ENCODE measurements around the gene KCNS3.

DNA sequence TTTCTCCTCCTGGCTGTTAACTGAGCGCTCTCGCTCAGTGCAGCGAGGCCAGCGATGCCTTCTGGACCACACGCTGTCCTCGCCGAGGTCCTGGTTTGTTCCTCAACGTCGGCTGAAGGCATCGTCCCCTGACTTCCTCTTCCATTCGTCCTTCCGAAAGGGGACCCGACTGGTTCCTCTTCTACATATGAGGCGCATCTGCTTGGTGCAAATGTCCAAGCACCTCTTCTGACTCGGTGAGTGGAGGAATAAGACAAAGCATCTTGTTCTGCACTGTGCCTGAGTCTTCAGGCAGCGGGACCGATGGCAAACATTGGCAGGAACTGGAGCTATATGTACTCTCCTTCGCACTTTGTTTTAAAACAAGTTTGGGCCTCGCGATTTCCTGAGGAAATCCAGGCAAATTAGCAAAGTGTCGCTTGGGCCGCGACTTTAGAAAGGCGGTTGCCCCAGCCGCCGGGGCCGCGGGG lies 621 bp upstream of the KCNS3 start:
- TF ChIP-seq EZH2 (IDR thresholded peaks at IDR 0.05; ENCODE audit: low read length, missing control alignments): peak; percentile 41
- TF ChIP-seq, protein P1, sequence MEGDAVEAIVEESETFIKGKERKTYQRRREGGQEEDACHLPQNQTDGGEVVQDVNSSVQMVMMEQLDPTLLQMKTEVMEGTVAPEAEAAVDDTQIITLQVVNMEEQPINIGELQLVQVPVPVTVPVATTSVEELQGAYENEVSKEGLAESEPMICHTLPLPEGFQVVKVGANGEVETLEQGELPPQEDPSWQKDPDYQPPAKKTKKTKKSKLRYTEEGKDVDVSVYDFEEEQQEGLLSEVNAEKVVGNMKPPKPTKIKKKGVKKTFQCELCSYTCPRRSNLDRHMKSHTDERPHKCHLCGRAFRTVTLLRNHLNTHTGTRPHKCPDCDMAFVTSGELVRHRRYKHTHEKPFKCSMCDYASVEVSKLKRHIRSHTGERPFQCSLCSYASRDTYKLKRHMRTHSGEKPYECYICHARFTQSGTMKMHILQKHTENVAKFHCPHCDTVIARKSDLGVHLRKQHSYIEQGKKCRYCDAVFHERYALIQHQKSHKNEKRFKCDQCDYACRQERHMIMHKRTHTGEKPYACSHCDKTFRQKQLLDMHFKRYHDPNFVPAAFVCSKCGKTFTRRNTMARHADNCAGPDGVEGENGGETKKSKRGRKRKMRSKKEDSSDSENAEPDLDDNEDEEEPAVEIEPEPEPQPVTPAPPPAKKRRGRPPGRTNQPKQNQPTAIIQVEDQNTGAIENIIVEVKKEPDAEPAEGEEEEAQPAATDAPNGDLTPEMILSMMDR (conservative IDR thresholded peaks at IDR 0.05 in 1 of 2, IDR thresholded peaks at IDR 0.05 in 1 of 2; ENCODE audit: low read depth in 1 of 2, low read length in 2 of 2): no peak
